NAMALWA (cell line): Measurements from ENCODE around the gene DSPP.

Experiments used
- DNase-seq: peaks from one replicate; pipeline ENCODE4 v3.0.0-alpha.2; 2015; ENCODE audit warnings: low spot score

Gene DSPP

GRCh38 chr4:87631668-87632067, 23.3 kb downstream of the DSPP start:
- no peak for DNase-seq

DNA sequence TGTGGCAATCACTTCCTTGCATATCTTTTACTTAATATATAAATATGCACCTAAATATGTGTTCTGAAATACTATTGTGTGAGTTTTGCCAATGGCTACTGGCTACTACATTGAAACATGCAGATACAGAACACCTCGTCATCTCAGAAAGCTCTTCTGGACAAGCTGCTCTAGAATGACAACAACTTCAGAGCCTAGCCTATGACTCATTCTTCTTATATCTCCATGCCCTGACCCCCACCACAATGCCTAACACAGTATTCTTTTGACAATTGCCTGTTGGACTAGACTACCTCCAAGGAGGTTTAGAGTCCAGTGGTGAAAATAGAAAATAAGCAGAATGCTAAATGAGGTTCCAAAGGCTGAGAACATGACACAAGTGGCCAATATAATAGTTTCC, 24.1 kb downstream of the DSPP start:
- no peak for DNase-seq

- no peak for DNase-seq
Observed at GRCh38 chr4:87633243-87633642, 24.9 kb downstream of the DSPP start.

GRCh38 chr4:87644286-87644685, 36.0 kb downstream of the DSPP start:
- DNase-seq, result no peak

- DNase-seq, result no peak
Observed at GRCh38 chr4:87649980-87650379, 41.7 kb downstream of the DSPP start, which contains the start of gene DMP1. DMP1 (plus strand) TSS chr4:87650280; CDS start chr4:87656493, 6,213 bp downstream.

- DNase-seq, result no peak
Observed at GRCh38 chr4:87650938-87651337, 42.6 kb downstream of the DSPP start.

GRCh38 chr4:87651941-87652340, 43.6 kb downstream of the DSPP start:
- no peak for DNase-seq

DNA sequence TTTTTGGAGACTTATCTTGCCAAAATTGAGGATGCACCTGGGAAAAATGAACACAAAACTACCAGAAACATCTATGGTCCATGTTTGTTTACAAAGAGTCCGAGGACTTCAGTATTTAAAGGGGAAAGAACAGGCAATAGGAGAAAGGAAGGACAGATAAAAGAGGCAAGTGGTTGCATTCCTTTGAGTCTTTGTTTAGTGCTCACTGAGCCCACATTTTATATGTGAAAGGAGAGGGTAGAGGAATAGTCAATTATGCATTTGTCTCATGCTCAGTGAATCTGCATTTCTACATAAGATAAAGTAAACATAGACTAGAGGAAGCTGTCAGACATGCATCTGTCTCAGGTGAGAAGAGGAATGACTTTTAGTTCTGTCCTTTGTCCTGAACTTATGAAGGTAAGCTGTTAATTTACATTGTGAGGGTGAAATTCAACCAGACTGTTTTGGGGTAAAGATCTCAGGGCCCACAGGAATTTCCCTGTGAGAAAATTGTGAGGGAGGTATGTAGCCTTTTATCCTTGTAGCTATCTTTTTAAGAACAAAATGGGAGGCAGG, 46.2 kb downstream of the DSPP start:
- no peak for DNase-seq

- no peak for DNase-seq
Observed at GRCh38 chr4:87657525-87657924, 49.2 kb downstream of the DSPP start.

GRCh38 chr4:87659247-87659931, 51.1 kb downstream of the DSPP start:
- DNase-seq, result no peak

- no peak for DNase-seq
Observed at GRCh38 chr4:87662871-87663270, 54.5 kb downstream of the DSPP start.
